CD4-positive, CD25-positive, alpha-beta regulatory T cell (primary cell): ENCODE measurements around the gene AVPR1B. TPM values are rescaled to one million over a fixed set of nuclear protein-coding genes. Genes with fewer than 3 reads are reported as not detected.

Source experiments
- ATAC-seq, 2 donors: fragments of 150-1000 bp; cut with Tn5 transposase; one replicate each; pipeline ENCODE4 v1.10.0; 2021; ENCODE audit warnings: low read depth in 2 of 2, moderate number of reproducible peaks in 2 of 2, moderate library complexity in 1 of 2
- DNase-seq, 3 donors: peaks; one replicate each; pipeline versions ENCODE4 v3.0.0 to v3.0.0-alpha.2; 2012 to 2022; ENCODE audit warnings: mixed read lengths in 1 of 3
- H3K27ac ChIP-seq: one replicate; pipeline ENCODE4 v1.7.0; 2013; ENCODE audit warnings: mild to moderate bottlenecking, low read length; ENCODE audit not compliant: insufficient read depth, poor library complexity, severe bottlenecking
- H3K27me3 ChIP-seq: one replicate; pipeline ENCODE4 v1.7.0; 2013; ENCODE audit warnings: low read length; ENCODE audit not compliant: control insufficient read depth, insufficient read depth
- H3K36me3 ChIP-seq: one replicate; pipeline ENCODE4 v1.7.0; 2013; ENCODE audit warnings: mild to moderate bottlenecking, low read length, moderate library complexity; ENCODE audit not compliant: control insufficient read depth, insufficient read depth
- H3K4me1 ChIP-seq: 2 replicates; pipeline ENCODE4 v1.7.0; 2013; ENCODE audit warnings: mild to moderate bottlenecking, low read length; ENCODE audit not compliant: insufficient read depth, control insufficient read depth, poor library complexity, severe bottlenecking
- H3K4me3 ChIP-seq: one replicate; pipeline ENCODE4 v1.7.0; 2013; ENCODE audit warnings: low read depth, mild to moderate bottlenecking, low read length, moderate library complexity
- H3K9me3 ChIP-seq, 2 experiments: 1 replicate in 1 of 2; 2 replicates in 1 of 2; pipeline ENCODE4 v1.7.0; 2013; ENCODE audit warnings: low read length in 2 of 2, mild to moderate bottlenecking in 1 of 2, moderate library complexity in 1 of 2; ENCODE audit not compliant: control insufficient read depth in 2 of 2
- H3K27ac Mint-ChIP-seq, 3 donors: one replicate each; pipeline ENCODE4 v1.8.0; 2020 to 2022; ENCODE audit warnings: mild to moderate bottlenecking in 3 of 3, mixed read lengths in 3 of 3, moderate library complexity in 2 of 3
- H3K27me3 Mint-ChIP-seq: one replicate; pipeline ENCODE4 v1.8.0; 2022; ENCODE audit warnings: mild to moderate bottlenecking, mixed read lengths
- H3K36me3 Mint-ChIP-seq: one replicate; pipeline ENCODE4 v1.8.0; 2020; ENCODE audit warnings: mixed read lengths
- H3K4me1 Mint-ChIP-seq, 4 donors: one replicate each; pipeline ENCODE4 v1.8.0; 2020 to 2022; ENCODE audit warnings: mixed read lengths in 4 of 4, mild to moderate bottlenecking in 1 of 4
- H3K4me3 Mint-ChIP-seq, 4 donors: one replicate each; pipeline ENCODE4 v1.8.0; 2020 to 2022; ENCODE audit warnings: mild to moderate bottlenecking in 4 of 4, mixed read lengths in 4 of 4, moderate library complexity in 3 of 4
- H3K9me3 Mint-ChIP-seq, 7 donors: one replicate each; pipeline ENCODE4 v1.8.0; 2020 to 2022; ENCODE audit warnings: mixed read lengths in 7 of 7, mild to moderate bottlenecking in 3 of 7, moderate library complexity in 2 of 7
- polyA plus RNA-seq, 4 donors: library from polyadenylated mRNA; unstranded; fragments of 300-500 nt; fragmentation: Illumina TruSeq; gene quantifications; one replicate each; pipeline ENCODE4 v1.2.3, GENCODE V29; 2021
- total RNA-seq: library from RNA; stranded (reverse); gene quantifications from one replicate; pipeline ENCODE4 v1.2.3, GENCODE V29; 2022

AVPR1B gene
- total and polyA plus RNA-seq, 5 donors from 2014 or later = not detected

- Histone ChIP-seq H3K36me3 (no peaks in the 10 kb centered on the region), H3K4me1 (no peaks in the 10 kb centered on the region), H3K27ac (no peak overlapping the region), H3K9me3 (no peaks in the 10 kb centered on the region), H3K27me3 (peaks cover 10% of the 10 kb centered on the region), H3K4me3 (no peak overlapping the region)
- Mint-ChIP-seq H3K4me1 (peaks cover 0 to 7% (median 0%) of the 10 kb centered on the region in 4 donors), H3K27me3 (peaks cover 25% of the 10 kb centered on the region), H3K9me3 (peaks cover 0 to 3% (median 0%) of the 10 kb centered on the region in 7 donors), H3K4me3 (no peak overlapping the region), H3K36me3 (no peaks in the 10 kb centered on the region), H3K27ac (no peak overlapping the region)
- DNase-seq (no peak), ATAC-seq (no peak)
Observed at GRCh38 chr1:206102292-206102936, 14.8 kb downstream of the AVPR1B start.

GRCh38 chr1:206101351-206102045 lies 15.7 kb downstream of the AVPR1B start:
- H3K36me3 Mint-ChIP-seq = no peaks in the 10 kb centered on the region
- H3K27me3 ChIP-seq = peaks cover 13% of the 10 kb centered on the region
- no peak overlapping the region for H3K27ac Mint-ChIP-seq
- no peaks in the 10 kb centered on the region for H3K36me3 ChIP-seq
- peaks cover 0 to 7% (median 0%) of the 10 kb centered on the region in 4 donors for H3K4me1 Mint-ChIP-seq
- no peak overlapping the region for H3K4me3 Mint-ChIP-seq
- H3K27me3 Mint-ChIP-seq = peaks cover 29% of the 10 kb centered on the region
- H3K9me3 Mint-ChIP-seq = peaks cover 0 to 3% (median 0%) of the 10 kb centered on the region in 7 donors
- H3K9me3 ChIP-seq = no peaks in the 10 kb centered on the region
- H3K27ac ChIP-seq = no peak overlapping the region
- no peak overlapping the region for H3K4me3 ChIP-seq
- ATAC-seq (no peak), DNase-seq (no peak)
- H3K4me1 ChIP-seq = no peaks in the 10 kb centered on the region

GRCh38 chr1:206100226-206100815 lies 16.9 kb downstream of the AVPR1B start:
- H3K9me3 ChIP-seq = no peaks in the 10 kb centered on the region
- no peak for DNase-seq
- H3K4me1 ChIP-seq = no peaks in the 10 kb centered on the region
- Mint-ChIP-seq H3K36me3 (no peaks in the 10 kb centered on the region), H3K9me3 (peaks cover 0 to 3% (median 0%) of the 10 kb centered on the region in 7 donors), H3K27ac (no peak overlapping the region), H3K27me3 (peaks cover 38% of the 10 kb centered on the region), H3K4me1 (peaks cover 0 to 5% (median 0%) of the 10 kb centered on the region in 4 donors), H3K4me3 (no peak overlapping the region)
- no peak overlapping the region for H3K4me3 ChIP-seq
- no peaks in the 10 kb centered on the region for H3K36me3 ChIP-seq
- no peak overlapping the region for H3K27ac ChIP-seq
- ATAC-seq = no peak
- H3K27me3 ChIP-seq = peaks cover 13% of the 10 kb centered on the region

GRCh38 chr1:206098242-206098919 lies 18.8 kb downstream of the AVPR1B start:
- Histone ChIP-seq H3K27me3 (peaks cover 20% of the 10 kb centered on the region), H3K4me3 (no peak overlapping the region), H3K36me3 (no peaks in the 10 kb centered on the region), H3K27ac (no peak overlapping the region), H3K9me3 (no peaks in the 10 kb centered on the region), H3K4me1 (no peaks in the 10 kb centered on the region)
- Mint-ChIP-seq H3K4me1 (peaks cover 0 to 4% (median 0%) of the 10 kb centered on the region in 4 donors), H3K27me3 (peaks cover 43% of the 10 kb centered on the region), H3K36me3 (no peaks in the 10 kb centered on the region), H3K27ac (no peak overlapping the region), H3K4me3 (no peak overlapping the region), H3K9me3 (peaks cover 0 to 3% (median 0%) of the 10 kb centered on the region in 7 donors)
- ATAC-seq = no peak
- DNase-seq = no peak

GRCh38 chr1:206097381-206097780 lies 19.8 kb downstream of the AVPR1B start:
- Mint-ChIP-seq H3K4me1 (peaks cover 0 to 4% (median 0%) of the 10 kb centered on the region in 4 donors), H3K9me3 (peaks cover 0 to 3% (median 0%) of the 10 kb centered on the region in 7 donors), H3K36me3 (no peaks in the 10 kb centered on the region), H3K27me3 (peaks cover 43% of the 10 kb centered on the region), H3K27ac (no peak overlapping the region), H3K4me3 (no peak overlapping the region)
- ATAC-seq (no peak), DNase-seq (no peak)
- H3K9me3 ChIP-seq = no peaks in the 10 kb centered on the region
- H3K36me3 ChIP-seq = no peaks in the 10 kb centered on the region
- peaks cover 20% of the 10 kb centered on the region for H3K27me3 ChIP-seq
- H3K27ac ChIP-seq = no peak overlapping the region
- no peaks in the 10 kb centered on the region for H3K4me1 ChIP-seq
- H3K4me3 ChIP-seq = no peak overlapping the region

GRCh38 chr1:206094024-206094423 lies 23.2 kb downstream of the AVPR1B start:
- H3K27ac Mint-ChIP-seq = no peak overlapping the region
- Histone ChIP-seq H3K27me3 (peaks cover 12% of the 10 kb centered on the region), H3K27ac (no peak overlapping the region), H3K9me3 (no peaks in the 10 kb centered on the region), H3K4me1 (no peaks in the 10 kb centered on the region), H3K36me3 (no peaks in the 10 kb centered on the region), H3K4me3 (no peak overlapping the region)
- no peak overlapping the region for H3K4me3 Mint-ChIP-seq
- H3K4me1 Mint-ChIP-seq = peaks cover 0 to 4% (median 0%) of the 10 kb centered on the region in 4 donors
- peaks cover 0 to 3% (median 0%) of the 10 kb centered on the region in 7 donors for H3K9me3 Mint-ChIP-seq
- ATAC-seq (no peak), DNase-seq (no peak)
- H3K36me3 Mint-ChIP-seq = no peaks in the 10 kb centered on the region
- H3K27me3 Mint-ChIP-seq = peaks cover 40% of the 10 kb centered on the region

- no peaks in the 10 kb centered on the region for H3K9me3 ChIP-seq
- no peaks in the 10 kb centered on the region for H3K36me3 Mint-ChIP-seq
- no peaks in the 10 kb centered on the region for H3K4me1 ChIP-seq
- H3K4me1 Mint-ChIP-seq = no peaks in the 10 kb centered on the region
- no peak overlapping the region for H3K4me3 Mint-ChIP-seq
- peaks cover 27% of the 10 kb centered on the region for H3K27me3 Mint-ChIP-seq
- H3K9me3 Mint-ChIP-seq = no peaks in the 10 kb centered on the region
- no peak overlapping the region for H3K27ac ChIP-seq
- no peak overlapping the region for H3K27ac Mint-ChIP-seq
- no peak for DNase-seq
- H3K36me3 ChIP-seq = no peaks in the 10 kb centered on the region
- peaks cover 8% of the 10 kb centered on the region for H3K27me3 ChIP-seq
- no peak overlapping the region for H3K4me3 ChIP-seq
- no peak for ATAC-seq
Observed at GRCh38 chr1:206089341-206089740, 27.8 kb downstream of the AVPR1B start.
